ENCODE results near the gene LHX8. TPM values are rescaled to one million over a fixed set of nuclear protein-coding genes. Genes with fewer than 3 reads are reported as not detected.

Gene LHX8
- total and polyA plus RNA-seq, 7 experiments from 2014 or later: not detected

- ChIA-PET CTCF (no interaction called here), POLR2A (no interaction called here)
- intact Hi-C loops (cut with micrococcal nuclease): loop anchor here in 1 of 2 donors (10.0 kb wide), 1 partner anchor 478 kb away; the partner anchor contains the start of gene SLC44A5
- Histone ChIP-seq H3K27ac (ENCODE audit: low read depth, low read length) (no peak overlapping the region), H3K4me1 (ENCODE audit: control insufficient read depth in 2 of 2, insufficient read depth in 2 of 2, low read length in 2 of 2) (no peaks in the 10 kb centered on the region), H3K27me3 (ENCODE audit: control insufficient read depth in 2 of 2, insufficient read depth in 2 of 2, low read length in 2 of 2) (peaks cover 0 to 12% of the 10 kb centered on the region in 2 donors), H3K36me3 (ENCODE audit: control insufficient read depth in 2 of 3, insufficient read depth in 3 of 3, low read length in 3 of 3) (no peaks in the 10 kb centered on the region), H3K9me3 (ENCODE audit: control insufficient read depth in 2 of 3, low read length in 3 of 3) (no peaks in the 10 kb centered on the region), H3K4me3 (ENCODE audit: low read length) (no peak overlapping the region)
- ATAC-seq: no peak
- peaks cover 0 to 18% (median 8%) of the 10 kb centered on the region in 11 donors for H3K9me3 Mint-ChIP-seq
- DNase-seq: no peak
- peaks cover 0 to 15% (median 2%) of the 10 kb centered on the region in 5 donors for H3K36me3 Mint-ChIP-seq
- H3K4me3 Mint-ChIP-seq: peak overlapping the region in 1 of 10 donors; percentile 10
- H3K4me1 Mint-ChIP-seq: peaks cover 0 to 25% (median 18%) of the 10 kb centered on the region in 7 donors
- H3K27me3 Mint-ChIP-seq: peaks cover 66 to 79% (median 72%) of the 10 kb centered on the region in 5 donors
- H3K27ac Mint-ChIP-seq: no peak overlapping the region
Observed at GRCh38 chr1:75136921-75137641, 2.9 kb downstream of the LHX8 start.

- DNase-seq: no peak
- H3K27me3 ChIP-seq (ENCODE audit: control insufficient read depth in 2 of 2, insufficient read depth in 2 of 2, low read length in 2 of 2): no peaks in the 10 kb centered on the region
- CTCF ChIA-PET: no interaction called here
- H3K36me3 ChIP-seq (ENCODE audit: control insufficient read depth in 2 of 3, insufficient read depth in 3 of 3, low read length in 3 of 3): no peaks in the 10 kb centered on the region
- no peak for ATAC-seq
- POLR2A ChIA-PET: no interaction called here
- Mint-ChIP-seq H3K36me3 (peaks cover 0 to 3% (median 0%) of the 10 kb centered on the region in 5 donors), H3K27me3 (peaks cover 0 to 5% (median 0%) of the 10 kb centered on the region in 5 donors), H3K9me3 (peaks cover 0 to 13% (median 5%) of the 10 kb centered on the region in 11 donors), H3K4me3 (no peak overlapping the region), H3K4me1 (no peaks in the 10 kb centered on the region), H3K27ac (no peak overlapping the region)
- intact Hi-C loops (cut with micrococcal nuclease): no loop called here
- H3K27ac ChIP-seq (ENCODE audit: low read depth, low read length): no peak overlapping the region
- no peak overlapping the region for H3K4me3 ChIP-seq (ENCODE audit: low read length)
- H3K9me3 ChIP-seq (ENCODE audit: control insufficient read depth in 2 of 3, low read length in 3 of 3): no peaks in the 10 kb centered on the region
- no peaks in the 10 kb centered on the region for H3K4me1 ChIP-seq (ENCODE audit: control insufficient read depth in 2 of 2, insufficient read depth in 2 of 2, low read length in 2 of 2)
Observed at GRCh38 chr1:75152092-75152491, 17.9 kb downstream of the LHX8 start.

GRCh38 chr1:75159154-75159553 lies 25.0 kb downstream of the LHX8 start:
- H3K4me1 Mint-ChIP-seq: no peaks in the 10 kb centered on the region
- Histone ChIP-seq H3K36me3 (ENCODE audit: control insufficient read depth in 2 of 3, insufficient read depth in 3 of 3, low read length in 3 of 3) (no peaks in the 10 kb centered on the region), H3K27me3 (ENCODE audit: control insufficient read depth in 2 of 2, insufficient read depth in 2 of 2, low read length in 2 of 2) (no peaks in the 10 kb centered on the region), H3K9me3 (ENCODE audit: control insufficient read depth in 2 of 3, low read length in 3 of 3) (no peaks in the 10 kb centered on the region), H3K4me3 (ENCODE audit: low read length) (no peak overlapping the region), H3K4me1 (ENCODE audit: control insufficient read depth in 2 of 2, insufficient read depth in 2 of 2, low read length in 2 of 2) (no peaks in the 10 kb centered on the region), H3K27ac (ENCODE audit: low read depth, low read length) (no peak overlapping the region)
- no peak for DNase-seq
- ATAC-seq: no peak
- H3K4me3 Mint-ChIP-seq: no peak overlapping the region
- peaks cover 0 to 13% (median 4%) of the 10 kb centered on the region in 5 donors for H3K27me3 Mint-ChIP-seq
- CTCF ChIA-PET: no interaction called here
- H3K27ac Mint-ChIP-seq: no peak overlapping the region
- H3K9me3 Mint-ChIP-seq: peaks cover 0 to 7% (median 0%) of the 10 kb centered on the region in 11 donors
- POLR2A ChIA-PET: no interaction called here
- H3K36me3 Mint-ChIP-seq: no peaks in the 10 kb centered on the region
- intact Hi-C loops (cut with micrococcal nuclease): no loop called here

- ChIA-PET CTCF (no interaction called here), POLR2A (no interaction called here)
- no peak overlapping the region for H3K27ac Mint-ChIP-seq
- peak overlapping the region in 1 of 10 donors; percentile 53 for H3K4me3 Mint-ChIP-seq
- Histone ChIP-seq H3K9me3 (ENCODE audit: control insufficient read depth in 2 of 3, low read length in 3 of 3) (no peaks in the 10 kb centered on the region), H3K4me1 (ENCODE audit: control insufficient read depth in 2 of 2, insufficient read depth in 2 of 2, low read length in 2 of 2) (no peaks in the 10 kb centered on the region), H3K27me3 (ENCODE audit: control insufficient read depth in 2 of 2, insufficient read depth in 2 of 2, low read length in 2 of 2) (no peaks in the 10 kb centered on the region), H3K36me3 (ENCODE audit: control insufficient read depth in 2 of 3, insufficient read depth in 3 of 3, low read length in 3 of 3) (no peaks in the 10 kb centered on the region), H3K27ac (ENCODE audit: low read depth, low read length) (no peak overlapping the region), H3K4me3 (ENCODE audit: low read length) (no peak overlapping the region)
- H3K4me1 Mint-ChIP-seq: no peaks in the 10 kb centered on the region
- H3K27me3 Mint-ChIP-seq: peaks cover 0 to 5% (median 0%) of the 10 kb centered on the region in 5 donors
- DNase-seq (no peak), ATAC-seq (no peak)
- H3K9me3 Mint-ChIP-seq: peaks cover 0 to 15% (median 2%) of the 10 kb centered on the region in 11 donors
- intact Hi-C loops (cut with micrococcal nuclease): no loop called here
- H3K36me3 Mint-ChIP-seq: no peaks in the 10 kb centered on the region
Observed at GRCh38 chr1:75165264-75165663, 31.1 kb downstream of the LHX8 start.

GRCh38 chr1:75166821-75167220 lies 32.6 kb downstream of the LHX8 start:
- DNase-seq (no peak), ATAC-seq (no peak)
- Mint-ChIP-seq H3K4me3 (no peak overlapping the region), H3K27me3 (peaks cover 0 to 5% (median 0%) of the 10 kb centered on the region in 5 donors), H3K4me1 (no peaks in the 10 kb centered on the region), H3K36me3 (no peaks in the 10 kb centered on the region), H3K9me3 (peaks cover 0 to 15% (median 2%) of the 10 kb centered on the region in 11 donors), H3K27ac (no peak overlapping the region)
- Histone ChIP-seq H3K4me3 (ENCODE audit: low read length) (no peak overlapping the region), H3K9me3 (ENCODE audit: control insufficient read depth in 2 of 3, low read length in 3 of 3) (no peaks in the 10 kb centered on the region), H3K4me1 (ENCODE audit: control insufficient read depth in 2 of 2, insufficient read depth in 2 of 2, low read length in 2 of 2) (no peaks in the 10 kb centered on the region), H3K27me3 (ENCODE audit: control insufficient read depth in 2 of 2, insufficient read depth in 2 of 2, low read length in 2 of 2) (no peaks in the 10 kb centered on the region), H3K27ac (ENCODE audit: low read depth, low read length) (no peak overlapping the region), H3K36me3 (ENCODE audit: control insufficient read depth in 2 of 3, insufficient read depth in 3 of 3, low read length in 3 of 3) (no peaks in the 10 kb centered on the region)
- ChIA-PET POLR2A (no interaction called here), CTCF (no interaction called here)
- intact Hi-C loops (cut with micrococcal nuclease): no loop called here

GRCh38 chr1:75170011-75170410 lies 35.8 kb downstream of the LHX8 start:
- intact Hi-C loops (cut with micrococcal nuclease): no loop called here
- H3K27me3 Mint-ChIP-seq: peaks cover 0 to 5% (median 0%) of the 10 kb centered on the region in 5 donors
- Histone ChIP-seq H3K4me3 (ENCODE audit: low read length) (no peak overlapping the region), H3K27ac (ENCODE audit: low read depth, low read length) (no peak overlapping the region), H3K4me1 (ENCODE audit: control insufficient read depth in 2 of 2, insufficient read depth in 2 of 2, low read length in 2 of 2) (no peaks in the 10 kb centered on the region), H3K27me3 (ENCODE audit: control insufficient read depth in 2 of 2, insufficient read depth in 2 of 2, low read length in 2 of 2) (no peaks in the 10 kb centered on the region), H3K9me3 (ENCODE audit: control insufficient read depth in 2 of 3, low read length in 3 of 3) (no peaks in the 10 kb centered on the region), H3K36me3 (ENCODE audit: control insufficient read depth in 2 of 3, insufficient read depth in 3 of 3, low read length in 3 of 3) (no peaks in the 10 kb centered on the region)
- no peak for ATAC-seq
- peaks cover 0 to 15% (median 3%) of the 10 kb centered on the region in 11 donors for H3K9me3 Mint-ChIP-seq
- H3K27ac Mint-ChIP-seq: no peak overlapping the region
- H3K4me3 Mint-ChIP-seq: no peak overlapping the region
- ChIA-PET CTCF (no interaction called here), POLR2A (no interaction called here)
- no peaks in the 10 kb centered on the region for H3K36me3 Mint-ChIP-seq
- no peaks in the 10 kb centered on the region for H3K4me1 Mint-ChIP-seq
- no peak for DNase-seq

GRCh38 chr1:75170981-75171380 lies 36.8 kb downstream of the LHX8 start:
- Histone ChIP-seq H3K4me3 (ENCODE audit: low read length) (no peak overlapping the region), H3K27ac (ENCODE audit: low read depth, low read length) (no peak overlapping the region), H3K9me3 (ENCODE audit: control insufficient read depth in 2 of 3, low read length in 3 of 3) (no peaks in the 10 kb centered on the region), H3K4me1 (ENCODE audit: control insufficient read depth in 2 of 2, insufficient read depth in 2 of 2, low read length in 2 of 2) (no peaks in the 10 kb centered on the region), H3K36me3 (ENCODE audit: control insufficient read depth in 2 of 3, insufficient read depth in 3 of 3, low read length in 3 of 3) (no peaks in the 10 kb centered on the region), H3K27me3 (ENCODE audit: control insufficient read depth in 2 of 2, insufficient read depth in 2 of 2, low read length in 2 of 2) (no peaks in the 10 kb centered on the region)
- Mint-ChIP-seq H3K27ac (no peak overlapping the region), H3K36me3 (no peaks in the 10 kb centered on the region), H3K4me1 (no peaks in the 10 kb centered on the region), H3K27me3 (peaks cover 0 to 5% (median 0%) of the 10 kb centered on the region in 5 donors), H3K4me3 (no peak overlapping the region), H3K9me3 (peaks cover 0 to 11% (median 3%) of the 10 kb centered on the region in 11 donors)
- DNase-seq: no peak
- intact Hi-C loops (cut with micrococcal nuclease): no loop called here
- CTCF ChIA-PET: no interaction called here
- POLR2A ChIA-PET: no interaction called here
- no peak for ATAC-seq

Data from naive thymus-derived CD4-positive, alpha-beta T cell (primary cell).